HepG2 (cell line): ENCODE data around the gene MTMR3. TPM values are rescaled to one million over a fixed set of nuclear protein-coding genes. Genes with fewer than 3 reads are reported as not detected.
A peak's percentile ranks its signal among the peaks of the same experiment; 100 is the strongest.

ENCODE experiments used
- CBFB ChIP-seq: sonication (generic); formaldehyde crosslinking; IDR thresholded peaks from 2 replicates; pipeline ENCODE4 v1.4.0; 2020; ENCODE audit warnings: missing genetic modification reagents
- CREM ChIP-seq, 2 experiments: sonication (generic) in 1 of 2; formaldehyde crosslinking in 1 of 2; IDR thresholded peaks; 2 replicates each; pipeline versions ENCODE4 v1.4.0 to v1.6.1; 2016 to 2020; ENCODE audit warnings: antibody characterized with exemption in 1 of 2, mild to moderate bottlenecking in 1 of 2, missing genetic modification reagents in 1 of 2
- GTF2F1 ChIP-seq: fragments of 150-350 bp; IDR thresholded peaks from 2 replicates; pipeline ENCODE4 v1.6.1; 2014; ENCODE audit warnings: low read length
- KMT2B ChIP-seq: IDR thresholded peaks from 2 replicates; pipeline ENCODE4 v1.6.1; 2016; ENCODE audit warnings: missing genetic modification reagents, missing compliant biosample characterization
- MAZ ChIP-seq, 2 experiments: sonication (generic) in 1 of 2; formaldehyde crosslinking in 1 of 2; IDR thresholded peaks; 2 replicates each; pipeline versions ENCODE4 v1.5.0 to v1.6.1; 2012 to 2020; ENCODE audit warnings: low read depth in 2 of 2, mild to moderate bottlenecking in 2 of 2, borderline replicate concordance in 1 of 2, improper control_type of control experiment in 1 of 2, low read length in 1 of 2, missing genetic modification reagents in 1 of 2, moderate library complexity in 1 of 2
- MTERF4 ChIP-seq: sonication (generic); formaldehyde crosslinking; IDR thresholded peaks from 2 replicates; pipeline ENCODE4 v1.8.0; 2023; ENCODE audit warnings: mild to moderate bottlenecking, missing genetic modification reagents
- PHF21A ChIP-seq: sonication (generic); formaldehyde crosslinking; IDR thresholded peaks from 2 replicates; pipeline ENCODE4 v1.5.0; 2020; ENCODE audit warnings: mild to moderate bottlenecking, missing genetic modification reagents
- SP140L ChIP-seq: sonication (generic); formaldehyde crosslinking; IDR thresholded peaks from 2 replicates; pipeline ENCODE4 v1.4.0; 2020; ENCODE audit warnings: missing genetic modification reagents, borderline replicate concordance
- TBL1XR1 ChIP-seq: fragments of 150-350 bp; IDR thresholded peaks from 2 replicates; pipeline ENCODE4 v1.6.1; 2014; ENCODE audit warnings: borderline replicate concordance, low read length; ENCODE audit not compliant: partially characterized antibody
- TCF12 ChIP-seq, 2 experiments: fragments of 450-650 bp in 1 of 2; sonication (generic) in 1 of 2; formaldehyde crosslinking in 1 of 2; IDR thresholded peaks; 2 replicates each; pipeline versions ENCODE4 v1.6.1 to v1.8.0; 2017 to 2022; ENCODE audit warnings: antibody characterized with exemption in 1 of 2, mild to moderate bottlenecking in 1 of 2, missing genetic modification reagents in 1 of 2, moderate library complexity in 1 of 2
- ZMYM2 ChIP-seq: sonication (generic); formaldehyde crosslinking; IDR thresholded peaks from 2 replicates; pipeline ENCODE4 v1.8.0; 2022; ENCODE audit warnings: mild to moderate bottlenecking, missing genetic modification reagents
- ZNF180 ChIP-seq: sonication (generic); formaldehyde crosslinking; IDR thresholded peaks from 2 replicates; pipeline ENCODE4 v1.4.0; 2020; ENCODE audit warnings: low read depth, missing genetic modification reagents, borderline replicate concordance
- ZNF350 ChIP-seq: sonication (generic); formaldehyde crosslinking; IDR thresholded peaks from 2 replicates; pipeline ENCODE4 v1.4.0; 2020; ENCODE audit warnings: mild to moderate bottlenecking, low read depth, missing genetic modification reagents, borderline replicate concordance
- ZNF362 ChIP-seq: sonication (generic); formaldehyde crosslinking; IDR thresholded peaks from 2 replicates; pipeline ENCODE4 v1.4.0; 2020; ENCODE audit warnings: missing genetic modification reagents, mild to moderate bottlenecking, borderline replicate concordance
- ZNF367 ChIP-seq: sonication (generic); formaldehyde crosslinking; IDR thresholded peaks from 2 replicates; pipeline ENCODE4 v1.4.0; 2020; ENCODE audit warnings: missing genetic modification reagents, borderline replicate concordance
- ZNF510 ChIP-seq: sonication (generic); formaldehyde crosslinking; IDR thresholded peaks from 2 replicates; pipeline ENCODE4 v1.4.0; 2020; ENCODE audit warnings: low read depth, mild to moderate bottlenecking, missing genetic modification reagents
- ZNF574 ChIP-seq: sonication (generic); formaldehyde crosslinking; IDR thresholded peaks from 2 replicates; pipeline ENCODE4 v1.4.0; 2020; ENCODE audit warnings: missing genetic modification reagents
- ZNF782 ChIP-seq: sonication (generic); formaldehyde crosslinking; IDR thresholded peaks from 2 replicates; pipeline ENCODE4 v1.4.0; 2020; ENCODE audit warnings: missing genetic modification reagents, mild to moderate bottlenecking, borderline replicate concordance
- polyA plus RNA-seq, 8 experiments: library from polyadenylated mRNA; depleted of rRNA in 3 of 8; stranded (reverse) in 7 of 8; unstranded in 1 of 8; fragments of >200 nt; fragmentation: Illumina TruSeq in 4 of 8; extraction: Trizol in 4 of 8; gene quantifications; 2 replicates each; pipeline versions ENCODE4 v1.2.1 to v1.2.3, GENCODE V29; 2011 to 2016; ENCODE audit warnings: low read depth in 4 of 8, missing spikeins in 1 of 8, mixed read lengths in 1 of 8; ENCODE audit not compliant: insufficient read depth in 1 of 8
- total RNA-seq, 5 experiments: library from RNA; depleted of rRNA; stranded (reverse); fragments of >200 nt; fragmentation: Illumina TruSeq; extraction: Trizol; gene quantifications; 2 replicates each; pipeline ENCODE4 v1.2.3, GENCODE V29; 2016; ENCODE audit warnings: low read depth in 1 of 5
- TF ChIP-seq, protein P1 (sequence below): IDR thresholded peaks from 2 replicates; pipeline ENCODE4 v1.6.1; 2012; ENCODE audit warnings: low read depth, low read length, improper control_type of control experiment
- TF ChIP-seq, protein P2 (sequence below): sonication (generic); formaldehyde crosslinking; IDR thresholded peaks from 2 replicates; pipeline ENCODE4 v1.8.1; 2023; ENCODE audit warnings: mild to moderate bottlenecking, inconsistent platforms, moderate library complexity, missing genetic modification reagents, borderline replicate concordance

MTMR3 gene
- total and polyA plus RNA-seq, 2 of the 13 experiments (the other 11 are each of a cell fraction or from before 2014, with no cell fraction given), result 12.6 to 24.8 TPM

DNA sequence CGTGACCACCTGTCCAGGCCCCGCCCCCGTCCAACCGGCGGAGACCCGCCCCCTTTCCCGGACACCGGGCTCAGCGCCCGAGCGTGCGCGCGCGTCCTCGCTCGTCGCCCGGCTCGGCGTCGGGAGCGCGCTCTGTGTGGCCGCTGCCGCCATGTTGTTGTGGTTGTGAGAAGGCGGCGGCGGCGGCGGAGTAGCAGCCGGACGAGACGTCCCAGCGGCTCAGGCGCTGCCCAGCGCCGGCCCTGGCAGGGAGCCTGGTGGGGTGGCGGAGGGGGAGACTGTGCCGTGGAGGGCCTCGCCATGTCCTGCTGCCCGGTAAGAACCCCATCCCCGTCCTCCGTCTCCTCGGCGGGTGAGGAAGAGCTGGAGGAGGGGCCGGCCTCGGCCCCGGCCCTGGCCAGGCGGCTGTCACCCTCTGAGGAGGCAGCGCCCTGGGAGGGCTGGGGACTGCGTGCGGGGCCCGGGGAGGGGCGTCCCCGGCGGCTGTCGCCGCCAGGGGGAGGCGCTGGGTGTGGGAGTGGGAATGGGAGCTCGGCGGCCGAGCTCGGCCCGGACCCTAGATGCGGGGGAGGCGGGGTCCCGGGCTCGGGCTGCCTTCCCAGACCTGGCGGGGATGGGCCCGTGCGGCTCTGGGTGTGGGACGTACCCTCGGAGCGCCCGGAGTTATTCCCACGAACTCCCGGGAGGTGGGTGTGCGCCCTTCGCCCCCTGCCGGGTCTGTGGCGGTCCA, at the start of gene MTMR3 (continued):
- TF ChIP-seq MTERF4, result no peak
- TF ChIP-seq ZNF350 (CRISPR knock-in tag), result peak; percentile 56; the same call in 1 of the 2 replicates
- TF ChIP-seq PHF21A, result peak; percentile 58
- no peak for TF ChIP-seq SP140L (CRISPR knock-in tag)
- no peak for TF ChIP-seq TCF12 (IDR thresholded peaks at IDR 0.05)
- TF ChIP-seq TCF12 (CRISPR knock-in tag; IDR thresholded peaks at IDR 0.05), result no peak
- TF ChIP-seq TBL1XR1, result no peak
- peak; percentile 32; the same call in 1 of the 2 replicates for TF ChIP-seq ZNF574 (CRISPR knock-in tag)
- TF ChIP-seq ZNF180 (CRISPR knock-in tag), result no peak
- TF ChIP-seq ZNF510, result no peak
- TF ChIP-seq MAZ (IDR thresholded peaks at IDR 0.05; ENCODE audit: borderline replicate concordance, low read depth, low read length), result no peak
- peak; percentile 69 for TF ChIP-seq MAZ (CRISPR knock-in tag; IDR thresholded peaks at IDR 0.05; ENCODE audit: low read depth)
- peak; percentile 65; the same call in 1 of the 2 replicates for TF ChIP-seq KMT2B
- TF ChIP-seq ZMYM2 (CRISPR knock-in tag), result no peak
- no peak for TF ChIP-seq GTF2F1
- no peak for TF ChIP-seq CREM (IDR thresholded peaks at IDR 0.05)
- no peak for TF ChIP-seq CREM (CRISPR knock-in tag; IDR thresholded peaks at IDR 0.05)
- 0 out of 2 replicates have a peak, but pooled peaks have one; percentile 25 for TF ChIP-seq CBFB
- TF ChIP-seq ZNF782 (CRISPR knock-in tag), result no peak
- TF ChIP-seq ZNF367 (CRISPR knock-in tag), result no peak
- TF ChIP-seq, protein P1, sequence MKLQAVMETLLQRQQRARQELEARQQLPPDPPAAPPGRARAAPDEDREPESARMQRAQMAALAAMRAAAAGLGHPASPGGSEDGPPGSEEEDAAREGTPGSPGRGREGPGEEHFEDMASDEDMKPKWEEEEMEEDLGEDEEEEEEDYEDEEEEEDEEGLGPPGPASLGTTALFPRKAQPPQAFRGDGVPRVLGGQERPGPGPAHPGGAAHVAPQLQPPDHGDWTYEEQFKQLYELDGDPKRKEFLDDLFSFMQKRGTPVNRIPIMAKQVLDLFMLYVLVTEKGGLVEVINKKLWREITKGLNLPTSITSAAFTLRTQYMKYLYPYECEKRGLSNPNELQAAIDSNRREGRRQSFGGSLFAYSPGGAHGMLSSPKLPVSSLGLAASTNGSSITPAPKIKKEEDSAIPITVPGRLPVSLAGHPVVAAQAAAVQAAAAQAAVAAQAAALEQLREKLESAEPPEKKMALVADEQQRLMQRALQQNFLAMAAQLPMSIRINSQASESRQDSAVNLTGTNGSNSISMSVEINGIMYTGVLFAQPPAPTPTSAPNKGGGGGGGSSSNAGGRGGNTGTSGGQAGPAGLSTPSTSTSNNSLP, result no peak
- TF ChIP-seq ZNF362 (CRISPR knock-in tag), result no peak
- TF ChIP-seq, protein P2, sequence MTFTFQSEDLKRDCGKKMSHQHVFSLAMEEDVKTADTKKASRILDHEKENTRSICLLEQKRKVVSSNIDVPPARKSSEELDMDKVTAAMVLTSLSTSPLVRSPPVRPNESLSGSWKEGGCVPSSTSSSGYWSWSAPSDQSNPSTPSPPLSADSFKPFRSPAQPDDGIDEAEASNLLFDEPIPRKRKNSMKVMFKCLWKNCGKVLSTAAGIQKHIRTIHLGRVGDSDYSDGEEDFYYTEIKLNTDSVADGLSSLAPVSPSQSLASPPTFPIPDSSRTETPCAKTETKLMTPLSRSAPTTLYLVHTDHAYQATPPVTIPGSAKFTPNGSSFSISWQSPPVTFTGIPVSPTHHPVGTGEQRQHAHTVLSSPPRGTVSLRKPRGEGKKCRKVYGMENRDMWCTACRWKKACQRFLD (CRISPR knock-in tag), result no peak
